HepG2 (cell line): ENCODE results near the gene FANCD2. TPM values are rescaled to one million over a fixed set of nuclear protein-coding genes. Genes with fewer than 3 reads are reported as not detected.
A peak's percentile ranks its signal among the peaks of the same experiment; 100 is the strongest.

Source experiments
- ATF1 ChIP-seq: IDR thresholded peaks from 2 replicates; pipeline ENCODE4 v1.6.1; 2016; ENCODE audit warnings: mild to moderate bottlenecking, control low read depth
- ETV5 ChIP-seq: IDR thresholded peaks from 2 replicates; pipeline ENCODE4 v1.6.1; 2018; ENCODE audit warnings: missing biosample characterization, missing genetic modification reagents, inconsistent platforms, borderline replicate concordance
- HNRNPK ChIP-seq: fragments of 200-400 bp; formaldehyde crosslinking; IDR thresholded peaks from 2 replicates; pipeline ENCODE4 v1.6.1; 2018; ENCODE audit warnings: low read length, low read depth, moderate library complexity, mild to moderate bottlenecking; ENCODE audit not compliant: poor library complexity, severe bottlenecking
- POLR2AphosphoS5 ChIP-seq: IDR thresholded peaks from 2 replicates; pipeline ENCODE4 v1.6.1; 2012; ENCODE audit warnings: low read depth, low read length
- RARA ChIP-seq: IDR thresholded peaks from 2 replicates; pipeline ENCODE4 v1.6.1; 2016; ENCODE audit warnings: missing genetic modification reagents, missing compliant biosample characterization
- SNRNP70 ChIP-seq: fragments of 200-400 bp; formaldehyde crosslinking; IDR thresholded peaks from 2 replicates; pipeline ENCODE4 v1.6.1; 2017; ENCODE audit warnings: mild to moderate bottlenecking, low read depth, low read length, moderate library complexity
- ZIK1 ChIP-seq: sonication (generic); formaldehyde crosslinking; IDR thresholded peaks from 2 replicates; pipeline ENCODE4 v1.5.0; 2020; ENCODE audit warnings: mild to moderate bottlenecking, low read depth, missing genetic modification reagents, borderline replicate concordance
- ZNF335 ChIP-seq: sonication (generic); formaldehyde crosslinking; IDR thresholded peaks from 2 replicates; pipeline ENCODE4 v1.4.0; 2020; ENCODE audit warnings: missing genetic modification reagents
- polyA plus RNA-seq, 8 experiments: library from polyadenylated mRNA; depleted of rRNA in 3 of 8; stranded (reverse) in 7 of 8; unstranded in 1 of 8; fragments of >200 nt; fragmentation: Illumina TruSeq in 4 of 8; extraction: Trizol in 4 of 8; gene quantifications; 2 replicates each; pipeline versions ENCODE4 v1.2.1 to v1.2.3, GENCODE V29; 2011 to 2016; ENCODE audit warnings: low read depth in 4 of 8, missing spikeins in 1 of 8, mixed read lengths in 1 of 8; ENCODE audit not compliant: insufficient read depth in 1 of 8
- total RNA-seq, 5 experiments: library from RNA; depleted of rRNA; stranded (reverse); fragments of >200 nt; fragmentation: Illumina TruSeq; extraction: Trizol; gene quantifications; 2 replicates each; pipeline ENCODE4 v1.2.3, GENCODE V29; 2016; ENCODE audit warnings: low read depth in 1 of 5
- TF ChIP-seq, protein P1 (sequence below): sonication (generic); formaldehyde crosslinking; IDR thresholded peaks from 2 replicates; pipeline ENCODE4 v1.9.0; 2021; ENCODE audit warnings: missing genetic modification reagents, borderline replicate concordance
- TF ChIP-seq, protein P2 (sequence below): sonication (generic); formaldehyde crosslinking; IDR thresholded peaks from 2 replicates; pipeline ENCODE4 v1.5.1; 2020; ENCODE audit warnings: mild to moderate bottlenecking, missing genetic modification reagents, moderate library complexity
- TF ChIP-seq, protein P3 (sequence below): sonication (generic); formaldehyde crosslinking; IDR thresholded peaks from 2 replicates; pipeline ENCODE4 v1.4.0; 2020; ENCODE audit warnings: mild to moderate bottlenecking, low read depth, missing genetic modification reagents
- TF ChIP-seq, protein P4 (sequence below): sonication (generic); formaldehyde crosslinking; IDR thresholded peaks from 2 replicates; pipeline ENCODE4 v1.5.0; 2020; ENCODE audit warnings: mild to moderate bottlenecking, missing genetic modification reagents
- TF ChIP-seq, protein P5 (sequence below): sonication (generic); formaldehyde crosslinking; IDR thresholded peaks from 2 replicates; pipeline ENCODE4 v1.8.0; 2023; ENCODE audit warnings: mild to moderate bottlenecking, missing genetic modification reagents

The FANCD2 gene
- total and polyA plus RNA-seq, 2 of the 13 experiments (the other 11 are each of a cell fraction or from before 2014, with no cell fraction given) = 10.1 to 42.0 TPM

DNA sequence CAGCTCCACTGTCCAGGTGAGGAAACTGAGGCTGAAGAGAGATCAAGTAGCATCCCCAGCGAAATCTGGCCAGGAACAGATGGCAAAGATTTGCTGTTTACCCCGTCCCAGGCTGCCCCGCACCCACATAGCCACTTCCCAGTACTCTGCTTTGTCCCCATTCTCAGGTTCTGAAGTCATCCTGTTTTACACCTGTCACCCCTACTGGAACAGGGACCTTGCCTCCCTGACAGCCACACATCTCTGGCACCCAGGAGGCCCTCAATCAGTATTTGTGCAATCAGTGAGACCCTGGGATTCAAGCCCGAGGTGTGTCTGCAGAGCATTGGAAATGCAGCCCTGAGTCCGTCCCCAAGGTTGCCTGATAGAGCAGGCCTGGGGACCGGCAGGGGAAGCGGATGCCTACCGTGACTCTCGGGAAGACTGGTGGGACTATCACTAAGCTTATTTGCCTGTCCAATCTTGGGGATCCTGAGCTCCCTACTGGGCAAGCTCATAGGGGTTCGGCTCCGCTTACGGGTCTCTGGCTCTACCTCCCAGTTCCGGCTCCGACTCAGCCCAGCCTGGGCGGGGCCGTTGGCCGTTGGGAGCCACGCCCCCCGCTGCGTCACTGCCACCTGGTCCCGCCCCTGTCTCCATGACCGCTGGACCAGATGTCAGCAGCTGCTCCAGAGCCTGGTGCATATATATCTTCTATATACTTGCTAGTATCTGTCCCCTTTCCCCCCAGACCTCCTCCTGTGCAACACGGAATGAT, 17.5 kb upstream of the FANCD2 start (continued):
- TF ChIP-seq, protein P1, sequence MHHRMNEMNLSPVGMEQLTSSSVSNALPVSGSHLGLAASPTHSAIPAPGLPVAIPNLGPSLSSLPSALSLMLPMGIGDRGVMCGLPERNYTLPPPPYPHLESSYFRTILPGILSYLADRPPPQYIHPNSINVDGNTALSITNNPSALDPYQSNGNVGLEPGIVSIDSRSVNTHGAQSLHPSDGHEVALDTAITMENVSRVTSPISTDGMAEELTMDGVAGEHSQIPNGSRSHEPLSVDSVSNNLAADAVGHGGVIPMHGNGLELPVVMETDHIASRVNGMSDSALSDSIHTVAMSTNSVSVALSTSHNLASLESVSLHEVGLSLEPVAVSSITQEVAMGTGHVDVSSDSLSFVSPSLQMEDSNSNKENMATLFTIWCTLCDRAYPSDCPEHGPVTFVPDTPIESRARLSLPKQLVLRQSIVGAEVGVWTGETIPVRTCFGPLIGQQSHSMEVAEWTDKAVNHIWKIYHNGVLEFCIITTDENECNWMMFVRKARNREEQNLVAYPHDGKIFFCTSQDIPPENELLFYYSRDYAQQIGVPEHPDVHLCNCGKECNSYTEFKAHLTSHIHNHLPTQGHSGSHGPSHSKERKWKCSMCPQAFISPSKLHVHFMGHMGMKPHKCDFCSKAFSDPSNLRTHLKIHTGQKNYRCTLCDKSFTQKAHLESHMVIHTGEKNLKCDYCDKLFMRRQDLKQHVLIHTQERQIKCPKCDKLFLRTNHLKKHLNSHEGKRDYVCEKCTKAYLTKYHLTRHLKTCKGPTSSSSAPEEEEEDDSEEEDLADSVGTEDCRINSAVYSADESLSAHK (CRISPR knock-in tag) = no peak
- TF ChIP-seq, protein P2, sequence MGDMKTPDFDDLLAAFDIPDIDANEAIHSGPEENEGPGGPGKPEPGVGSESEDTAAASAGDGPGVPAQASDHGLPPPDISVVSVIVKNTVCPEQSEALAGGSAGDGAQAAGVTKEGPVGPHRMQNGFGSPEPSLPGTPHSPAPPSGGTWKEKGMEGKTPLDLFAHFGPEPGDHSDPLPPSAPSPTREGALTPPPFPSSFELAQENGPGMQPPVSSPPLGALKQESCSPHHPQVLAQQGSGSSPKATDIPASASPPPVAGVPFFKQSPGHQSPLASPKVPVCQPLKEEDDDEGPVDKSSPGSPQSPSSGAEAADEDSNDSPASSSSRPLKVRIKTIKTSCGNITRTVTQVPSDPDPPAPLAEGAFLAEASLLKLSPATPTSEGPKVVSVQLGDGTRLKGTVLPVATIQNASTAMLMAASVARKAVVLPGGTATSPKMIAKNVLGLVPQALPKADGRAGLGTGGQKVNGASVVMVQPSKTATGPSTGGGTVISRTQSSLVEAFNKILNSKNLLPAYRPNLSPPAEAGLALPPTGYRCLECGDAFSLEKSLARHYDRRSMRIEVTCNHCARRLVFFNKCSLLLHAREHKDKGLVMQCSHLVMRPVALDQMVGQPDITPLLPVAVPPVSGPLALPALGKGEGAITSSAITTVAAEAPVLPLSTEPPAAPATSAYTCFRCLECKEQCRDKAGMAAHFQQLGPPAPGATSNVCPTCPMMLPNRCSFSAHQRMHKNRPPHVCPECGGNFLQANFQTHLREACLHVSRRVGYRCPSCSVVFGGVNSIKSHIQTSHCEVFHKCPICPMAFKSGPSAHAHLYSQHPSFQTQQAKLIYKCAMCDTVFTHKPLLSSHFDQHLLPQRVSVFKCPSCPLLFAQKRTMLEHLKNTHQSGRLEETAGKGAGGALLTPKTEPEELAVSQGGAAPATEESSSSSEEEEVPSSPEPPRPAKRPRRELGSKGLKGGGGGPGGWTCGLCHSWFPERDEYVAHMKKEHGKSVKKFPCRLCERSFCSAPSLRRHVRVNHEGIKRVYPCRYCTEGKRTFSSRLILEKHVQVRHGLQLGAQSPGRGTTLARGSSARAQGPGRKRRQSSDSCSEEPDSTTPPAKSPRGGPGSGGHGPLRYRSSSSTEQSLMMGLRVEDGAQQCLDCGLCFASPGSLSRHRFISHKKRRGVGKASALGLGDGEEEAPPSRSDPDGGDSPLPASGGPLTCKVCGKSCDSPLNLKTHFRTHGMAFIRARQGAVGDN (CRISPR knock-in tag) = peak; percentile 60
- TF ChIP-seq ZIK1 (CRISPR knock-in tag) = 0 out of 2 replicates have a peak, but pooled peaks have one; percentile 34
- peak; percentile 71; the same call in 1 of the 2 replicates for TF ChIP-seq ZNF335 (CRISPR knock-in tag)
- TF ChIP-seq POLR2AphosphoS5 = peak; percentile 52
- TF ChIP-seq RARA (CRISPR knock-in tag) = no peak
- TF ChIP-seq, protein P3, sequence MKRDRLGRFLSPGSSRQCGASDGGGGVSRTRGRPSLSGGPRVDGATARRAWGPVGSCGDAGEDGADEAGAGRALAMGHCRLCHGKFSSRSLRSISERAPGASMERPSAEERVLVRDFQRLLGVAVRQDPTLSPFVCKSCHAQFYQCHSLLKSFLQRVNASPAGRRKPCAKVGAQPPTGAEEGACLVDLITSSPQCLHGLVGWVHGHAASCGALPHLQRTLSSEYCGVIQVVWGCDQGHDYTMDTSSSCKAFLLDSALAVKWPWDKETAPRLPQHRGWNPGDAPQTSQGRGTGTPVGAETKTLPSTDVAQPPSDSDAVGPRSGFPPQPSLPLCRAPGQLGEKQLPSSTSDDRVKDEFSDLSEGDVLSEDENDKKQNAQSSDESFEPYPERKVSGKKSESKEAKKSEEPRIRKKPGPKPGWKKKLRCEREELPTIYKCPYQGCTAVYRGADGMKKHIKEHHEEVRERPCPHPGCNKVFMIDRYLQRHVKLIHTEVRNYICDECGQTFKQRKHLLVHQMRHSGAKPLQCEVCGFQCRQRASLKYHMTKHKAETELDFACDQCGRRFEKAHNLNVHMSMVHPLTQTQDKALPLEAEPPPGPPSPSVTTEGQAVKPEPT = no peak
- TF ChIP-seq, protein P4, sequence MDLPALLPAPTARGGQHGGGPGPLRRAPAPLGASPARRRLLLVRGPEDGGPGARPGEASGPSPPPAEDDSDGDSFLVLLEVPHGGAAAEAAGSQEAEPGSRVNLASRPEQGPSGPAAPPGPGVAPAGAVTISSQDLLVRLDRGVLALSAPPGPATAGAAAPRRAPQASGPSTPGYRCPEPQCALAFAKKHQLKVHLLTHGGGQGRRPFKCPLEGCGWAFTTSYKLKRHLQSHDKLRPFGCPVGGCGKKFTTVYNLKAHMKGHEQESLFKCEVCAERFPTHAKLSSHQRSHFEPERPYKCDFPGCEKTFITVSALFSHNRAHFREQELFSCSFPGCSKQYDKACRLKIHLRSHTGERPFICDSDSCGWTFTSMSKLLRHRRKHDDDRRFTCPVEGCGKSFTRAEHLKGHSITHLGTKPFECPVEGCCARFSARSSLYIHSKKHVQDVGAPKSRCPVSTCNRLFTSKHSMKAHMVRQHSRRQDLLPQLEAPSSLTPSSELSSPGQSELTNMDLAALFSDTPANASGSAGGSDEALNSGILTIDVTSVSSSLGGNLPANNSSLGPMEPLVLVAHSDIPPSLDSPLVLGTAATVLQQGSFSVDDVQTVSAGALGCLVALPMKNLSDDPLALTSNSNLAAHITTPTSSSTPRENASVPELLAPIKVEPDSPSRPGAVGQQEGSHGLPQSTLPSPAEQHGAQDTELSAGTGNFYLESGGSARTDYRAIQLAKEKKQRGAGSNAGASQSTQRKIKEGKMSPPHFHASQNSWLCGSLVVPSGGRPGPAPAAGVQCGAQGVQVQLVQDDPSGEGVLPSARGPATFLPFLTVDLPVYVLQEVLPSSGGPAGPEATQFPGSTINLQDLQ = no peak
- TF ChIP-seq HNRNPK = no peak
- TF ChIP-seq, protein P5, sequence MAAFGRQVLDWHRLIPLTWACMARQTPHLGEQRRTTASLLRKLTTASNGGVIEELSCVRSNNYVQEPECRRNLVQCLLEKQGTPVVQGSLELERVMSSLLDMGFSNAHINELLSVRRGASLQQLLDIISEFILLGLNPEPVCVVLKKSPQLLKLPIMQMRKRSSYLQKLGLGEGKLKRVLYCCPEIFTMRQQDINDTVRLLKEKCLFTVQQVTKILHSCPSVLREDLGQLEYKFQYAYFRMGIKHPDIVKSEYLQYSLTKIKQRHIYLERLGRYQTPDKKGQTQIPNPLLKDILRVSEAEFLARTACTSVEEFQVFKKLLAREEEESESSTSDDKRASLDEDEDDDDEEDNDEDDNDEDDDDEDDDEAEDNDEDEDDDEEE = no peak
- no peak for TF ChIP-seq SNRNP70
- peak; percentile 22 for TF ChIP-seq ATF1 (CRISPR knock-in tag)
- peak; percentile 55; the same call in 1 of the 2 replicates for TF ChIP-seq ETV5 (CRISPR knock-in tag)
